Trophoblast cell (in vitro differentiated cells and primary cell): Measurements from ENCODE around the gene DNAH3.

Experiments used
- DNase-seq, 2 donors: peaks; one replicate each; pipeline ENCODE4 v3.0.0-alpha.2; 2016
- H2AFZ ChIP-seq: 2 replicates; pipeline ENCODE4 v1.6.1; 2013; ENCODE audit warnings: low read length, moderate library complexity, mild to moderate bottlenecking; ENCODE audit not compliant: insufficient read depth, poor library complexity
- H2AK5ac ChIP-seq: 2 replicates; pipeline ENCODE4 v1.6.1; 2013; ENCODE audit warnings: mild to moderate bottlenecking, low read length
- H2BK120ac ChIP-seq: 2 replicates; pipeline ENCODE4 v1.6.1; 2013; ENCODE audit warnings: low read length, mild to moderate bottlenecking, moderate library complexity; ENCODE audit not compliant: insufficient read depth, poor library complexity
- H2BK12ac ChIP-seq: 2 replicates; pipeline ENCODE4 v1.6.1; 2013; ENCODE audit warnings: mild to moderate bottlenecking, low read length, moderate library complexity
- H2BK5ac ChIP-seq: 2 replicates; pipeline ENCODE4 v1.6.1; 2013; ENCODE audit warnings: low read length, low read depth, moderate library complexity, mild to moderate bottlenecking; ENCODE audit not compliant: poor library complexity
- H3K14ac ChIP-seq: 2 replicates; pipeline ENCODE4 v1.6.1; 2013; ENCODE audit warnings: mild to moderate bottlenecking, low read length
- H3K18ac ChIP-seq: 2 replicates; pipeline ENCODE4 v1.6.1; 2013; ENCODE audit warnings: mild to moderate bottlenecking, low read length
- H3K23ac ChIP-seq: 2 replicates; pipeline ENCODE4 v1.6.1; 2013; ENCODE audit warnings: low read length
- H3K27ac ChIP-seq: 2 replicates; pipeline ENCODE4 v1.5.1; 2013; ENCODE audit warnings: low read depth, mild to moderate bottlenecking, inconsistent platforms, low read length, moderate library complexity
- H3K27me3 ChIP-seq: 2 replicates; pipeline ENCODE4 v1.6.1; 2013; ENCODE audit warnings: inconsistent platforms, mild to moderate bottlenecking, low read length, moderate library complexity; ENCODE audit not compliant: insufficient read depth
- H3K36me3 ChIP-seq, 2 experiments: 1 replicate in 1 of 2; 2 replicates in 1 of 2; pipeline ENCODE4 v1.6.1; 2013; ENCODE audit warnings: low read length in 2 of 2, mild to moderate bottlenecking in 2 of 2, moderate library complexity in 1 of 2; ENCODE audit not compliant: insufficient read depth in 2 of 2, control insufficient read depth in 1 of 2
- H3K4ac ChIP-seq: 2 replicates; pipeline ENCODE4 v1.6.1; 2013; ENCODE audit warnings: low read depth, mild to moderate bottlenecking, low read length, moderate library complexity
- H3K4me1 ChIP-seq, 2 experiments: 1 replicate in 1 of 2; 2 replicates in 1 of 2; pipeline ENCODE4 v1.6.1; 2013; ENCODE audit warnings: low read length in 2 of 2, mild to moderate bottlenecking in 2 of 2, moderate library complexity in 1 of 2; ENCODE audit not compliant: insufficient read depth in 2 of 2, control insufficient read depth in 1 of 2
- H3K4me2 ChIP-seq: 2 replicates; pipeline ENCODE4 v1.6.1; 2013; ENCODE audit warnings: inconsistent platforms, mild to moderate bottlenecking, low read length, moderate library complexity
- H3K4me3 ChIP-seq: 2 replicates; pipeline ENCODE4 v1.5.1; 2013; ENCODE audit warnings: mild to moderate bottlenecking, low read depth, low read length, inconsistent platforms
- H3K79me1 ChIP-seq: one replicate; pipeline ENCODE4 v1.6.1; 2013; ENCODE audit warnings: low read length
- H3K79me2 ChIP-seq: 2 replicates; pipeline ENCODE4 v1.6.1; 2013; ENCODE audit warnings: low read length, mild to moderate bottlenecking; ENCODE audit not compliant: control insufficient read depth, insufficient read depth, poor library complexity
- H3K9ac ChIP-seq: 2 replicates; pipeline ENCODE4 v1.6.1; 2013; ENCODE audit warnings: mild to moderate bottlenecking, low read length
- H3K9me3 ChIP-seq: 2 replicates; pipeline ENCODE4 v1.6.1; 2013; ENCODE audit warnings: low read depth, mild to moderate bottlenecking, control low read depth, inconsistent platforms, low read length; ENCODE audit not compliant: insufficient read depth
- H4K12ac ChIP-seq: 2 replicates; pipeline ENCODE4 v1.6.1; 2013; ENCODE audit warnings: low read depth, mild to moderate bottlenecking, low read length, moderate library complexity
- H4K8ac ChIP-seq: 2 replicates; pipeline ENCODE4 v1.6.1; 2013; ENCODE audit warnings: low read depth, mild to moderate bottlenecking, low read length, moderate library complexity
- H4K91ac ChIP-seq: one replicate; pipeline ENCODE4 v1.6.1; 2013; ENCODE audit warnings: low read depth, mild to moderate bottlenecking, low read length, moderate library complexity
- WGBS: extraction: QIAGEN DNeasy Blood & Tissue Kit; methylation state at CpG from one replicate; pipeline ENCODE4 v1.1.7; 2013; ENCODE audit warnings: missing lambda C conversion rate; ENCODE audit not compliant: insufficient read length, insufficient coverage; ENCODE audit errors: extremely low coverage; 5-methylcytosine and 5-hydroxymethylcytosine counted together

DNAH3 gene

DNA sequence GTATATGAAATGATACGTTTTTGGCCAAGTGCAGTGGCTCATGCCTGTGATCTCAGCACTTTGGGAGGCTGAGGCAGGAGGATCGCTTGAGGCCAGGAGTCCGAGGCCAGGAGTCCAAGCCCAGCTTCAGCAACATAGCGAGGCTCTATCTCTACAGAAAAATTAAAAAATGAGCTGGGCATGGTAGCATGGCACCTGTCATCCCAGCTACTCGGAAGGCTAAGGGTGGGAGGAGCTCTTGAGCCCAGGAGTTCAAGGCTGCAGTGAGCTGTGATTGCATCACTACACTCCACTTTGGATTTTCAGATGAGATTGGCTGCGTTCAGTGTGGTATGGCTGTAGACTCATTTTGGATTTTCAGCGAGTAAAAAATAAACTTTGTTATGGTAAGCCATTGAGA, 112.4 kb downstream of the DNAH3 start:
- Histone ChIP-seq H3K27ac (no peak overlapping the region), H4K8ac (no peak overlapping the region), H3K79me1 (no peaks in the 10 kb centered on the region), H3K79me2 (no peaks in the 10 kb centered on the region), H3K27me3 (no peaks in the 10 kb centered on the region), H3K9me3 (peaks cover 3% of the 10 kb centered on the region), H3K23ac (no peak overlapping the region), H3K4me3 (no peak overlapping the region), H2BK120ac (no peak overlapping the region), H4K91ac (no peak overlapping the region), H2AFZ (no peak overlapping the region), H3K4me1 (no peaks in the 10 kb centered on the region), H3K4ac (no peak overlapping the region), H2BK5ac (no peak overlapping the region), H3K18ac (no peak overlapping the region), H3K36me3 (no peaks in the 10 kb centered on the region), H2AK5ac (no peak overlapping the region), H4K12ac (no peak overlapping the region), H3K4me2 (no peak overlapping the region), H2BK12ac (no peak overlapping the region), H3K14ac (no peak overlapping the region), H3K9ac (no peak overlapping the region)
- no CpG with 5 or more reads among the region's 7 CpGs for WGBS
- no peak for DNase-seq

DNA sequence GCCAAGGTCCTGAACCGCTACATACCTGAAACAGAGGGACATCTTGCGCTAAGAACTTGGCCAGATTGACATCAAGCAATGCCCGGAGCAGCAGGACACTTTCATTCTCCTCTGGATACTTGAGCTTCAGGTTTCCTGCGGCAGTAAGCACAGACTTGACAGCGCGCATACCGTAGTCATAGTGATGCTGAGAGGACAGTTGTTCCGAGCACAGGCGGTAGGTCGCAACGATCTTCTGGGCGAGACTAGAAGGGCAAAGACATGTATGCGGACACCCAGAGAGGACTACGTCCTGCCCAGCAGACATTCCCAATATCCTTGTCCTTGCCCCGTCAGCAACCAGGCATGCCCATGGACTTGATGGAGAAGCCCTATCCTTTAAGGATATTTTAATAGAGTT, 112.9 kb downstream of the DNAH3 start:
- no peak overlapping the region for H3K14ac ChIP-seq
- H3K23ac ChIP-seq: no peak overlapping the region
- peaks cover 3% of the 10 kb centered on the region for H3K9me3 ChIP-seq
- no peaks in the 10 kb centered on the region for H3K4me1 ChIP-seq
- no peak overlapping the region for H3K9ac ChIP-seq
- H3K79me2 ChIP-seq: no peaks in the 10 kb centered on the region
- H3K27ac ChIP-seq: no peak overlapping the region
- no peak overlapping the region for H3K4me2 ChIP-seq
- H2AK5ac ChIP-seq: no peak overlapping the region
- no peak overlapping the region for H2AFZ ChIP-seq
- no peaks in the 10 kb centered on the region for H3K79me1 ChIP-seq
- H2BK5ac ChIP-seq: no peak overlapping the region
- no peak overlapping the region for H3K18ac ChIP-seq
- no CpG with 5 or more reads among the region's 15 CpGs for whole genome bisulfite sequencing
- no peak overlapping the region for H4K91ac ChIP-seq
- H4K8ac ChIP-seq: no peak overlapping the region
- H3K4me3 ChIP-seq: no peak overlapping the region
- no peaks in the 10 kb centered on the region for H3K36me3 ChIP-seq
- DNase-seq: no peak
- H3K27me3 ChIP-seq: no peaks in the 10 kb centered on the region
- no peak overlapping the region for H4K12ac ChIP-seq
- no peak overlapping the region for H2BK12ac ChIP-seq
- H2BK120ac ChIP-seq: no peak overlapping the region
- no peak overlapping the region for H3K4ac ChIP-seq

DNA sequence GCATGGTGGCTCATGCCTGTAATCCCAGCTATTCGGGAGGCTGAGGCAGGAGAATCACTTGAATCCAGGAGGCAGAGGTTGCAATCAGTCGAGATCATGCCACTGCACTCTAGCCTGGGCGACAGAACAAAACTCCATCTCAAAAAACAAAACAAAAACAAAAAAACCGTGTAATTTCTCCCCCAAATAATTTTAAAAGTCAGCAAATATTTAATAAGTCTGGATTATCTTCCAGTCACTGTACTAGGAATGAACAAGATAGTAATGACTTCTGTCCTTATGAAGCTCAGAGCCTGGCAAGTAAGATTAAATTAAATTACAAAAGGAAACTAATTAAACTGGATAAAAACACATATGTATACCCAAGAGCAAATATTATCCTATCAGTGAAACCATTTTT, 113.5 kb downstream of the DNAH3 start:
- Histone ChIP-seq H2BK5ac (no peak overlapping the region), H3K4ac (no peak overlapping the region), H3K79me2 (no peaks in the 10 kb centered on the region), H4K8ac (no peak overlapping the region), H3K36me3 (no peaks in the 10 kb centered on the region), H2AFZ (no peak overlapping the region), H4K12ac (no peak overlapping the region), H3K9me3 (peaks cover 3% of the 10 kb centered on the region), H2BK120ac (no peak overlapping the region), H3K4me2 (no peak overlapping the region), H3K4me1 (no peaks in the 10 kb centered on the region), H3K27me3 (no peaks in the 10 kb centered on the region), H3K79me1 (no peaks in the 10 kb centered on the region), H3K18ac (no peak overlapping the region), H3K9ac (no peak overlapping the region), H2BK12ac (no peak overlapping the region), H4K91ac (no peak overlapping the region), H2AK5ac (no peak overlapping the region), H3K4me3 (no peak overlapping the region), H3K27ac (no peak overlapping the region), H3K23ac (no peak overlapping the region), H3K14ac (no peak overlapping the region)
- no CpG with 5 or more reads among the region's 4 CpGs for WGBS
- DNase-seq: no peak

DNA sequence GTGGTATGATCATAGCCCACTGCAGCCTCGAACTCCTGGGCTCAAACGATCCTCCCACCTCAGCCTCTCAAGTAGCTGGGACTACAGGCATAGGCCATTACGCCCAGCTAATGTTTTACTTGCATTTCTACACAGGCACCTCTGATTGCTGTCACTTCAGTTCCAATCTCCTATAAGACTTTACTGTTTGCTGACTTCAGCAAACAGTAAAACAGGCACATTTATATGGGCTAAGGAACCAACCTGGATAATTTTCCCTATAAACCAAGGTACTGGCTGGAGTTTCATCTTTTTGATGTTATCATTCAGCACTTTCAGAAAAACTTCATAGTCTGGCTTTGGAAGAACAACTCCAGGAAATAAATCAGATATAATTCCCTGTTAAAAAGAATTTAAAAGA, 114.2 kb downstream of the DNAH3 start:
- H4K8ac ChIP-seq: no peak overlapping the region
- H4K12ac ChIP-seq: no peak overlapping the region
- H3K36me3 ChIP-seq: no peaks in the 10 kb centered on the region
- no peak for DNase-seq
- H2BK5ac ChIP-seq: no peak overlapping the region
- H2BK12ac ChIP-seq: no peak overlapping the region
- no peak overlapping the region for H3K23ac ChIP-seq
- no peaks in the 10 kb centered on the region for H3K4me1 ChIP-seq
- no CpG with 5 or more reads among the region's 3 CpGs for WGBS
- no peak overlapping the region for H3K4ac ChIP-seq
- H3K9me3 ChIP-seq: peaks cover 3% of the 10 kb centered on the region
- no peaks in the 10 kb centered on the region for H3K79me2 ChIP-seq
- no peak overlapping the region for H4K91ac ChIP-seq
- no peak overlapping the region for H3K9ac ChIP-seq
- H3K27me3 ChIP-seq: no peaks in the 10 kb centered on the region
- H2AFZ ChIP-seq: no peak overlapping the region
- H3K14ac ChIP-seq: no peak overlapping the region
- no peak overlapping the region for H3K18ac ChIP-seq
- no peak overlapping the region for H3K27ac ChIP-seq
- H2BK120ac ChIP-seq: no peak overlapping the region
- no peak overlapping the region for H2AK5ac ChIP-seq
- H3K79me1 ChIP-seq: no peaks in the 10 kb centered on the region
- no peak overlapping the region for H3K4me3 ChIP-seq
- H3K4me2 ChIP-seq: no peak overlapping the region
